Glutamatergic neuron (in vitro differentiated cells): Measurements from ENCODE around the gene EIF4E2. TPM values are rescaled to one million over a fixed set of nuclear protein-coding genes. Genes with fewer than 3 reads are reported as not detected.

Source experiments
- DNase-seq: peaks from one replicate; pipeline ENCODE4 v3.0.0; 2022
- H3K27ac Mint-ChIP-seq: one replicate; pipeline ENCODE4 v1.8.0; 2020; ENCODE audit warnings: mild to moderate bottlenecking, mixed read lengths, inconsistent platforms; ENCODE audit not compliant: unreplicated experiment
- H3K27me3 Mint-ChIP-seq: one replicate; pipeline ENCODE4 v1.8.0; 2020; ENCODE audit warnings: mild to moderate bottlenecking, moderate library complexity, mixed read lengths, inconsistent platforms; ENCODE audit not compliant: unreplicated experiment
- H3K36me3 Mint-ChIP-seq: one replicate; pipeline ENCODE4 v1.8.0; 2020; ENCODE audit warnings: mild to moderate bottlenecking, mixed read lengths, inconsistent platforms; ENCODE audit not compliant: unreplicated experiment
- H3K4me1 Mint-ChIP-seq: one replicate; pipeline ENCODE4 v1.8.0; 2020; ENCODE audit warnings: mild to moderate bottlenecking, low read depth, mixed read lengths, inconsistent platforms; ENCODE audit not compliant: unreplicated experiment
- H3K4me3 Mint-ChIP-seq: one replicate; pipeline ENCODE4 v1.8.0; 2020; ENCODE audit warnings: mild to moderate bottlenecking, mixed read lengths, inconsistent platforms; ENCODE audit not compliant: unreplicated experiment
- H3K9me3 Mint-ChIP-seq: one replicate; pipeline ENCODE4 v1.8.0; 2020; ENCODE audit warnings: mild to moderate bottlenecking, moderate library complexity, mixed read lengths, inconsistent platforms; ENCODE audit not compliant: unreplicated experiment
- total RNA-seq: library from RNA; stranded (reverse); fragmentation: NEBNext Ultra II Directional; extraction: Animal tissue kit (Norgen Biotek cat#: 25700); gene quantifications from one replicate; pipeline ENCODE4 v1.2.1, GENCODE V29; 2021; ENCODE audit not compliant: unreplicated experiment
- TF ChIP-seq, protein P1 (sequence below): fragments of 200-600 bp; sonication (generic); IDR thresholded peaks from one replicate; pipeline ENCODE4 v1.5.0; 2021; ENCODE audit not compliant: partially characterized antibody, unreplicated experiment

EIF4E2 gene
- total RNA-seq, 1 donor from 2014 or later: 82.9 TPM

DNA sequence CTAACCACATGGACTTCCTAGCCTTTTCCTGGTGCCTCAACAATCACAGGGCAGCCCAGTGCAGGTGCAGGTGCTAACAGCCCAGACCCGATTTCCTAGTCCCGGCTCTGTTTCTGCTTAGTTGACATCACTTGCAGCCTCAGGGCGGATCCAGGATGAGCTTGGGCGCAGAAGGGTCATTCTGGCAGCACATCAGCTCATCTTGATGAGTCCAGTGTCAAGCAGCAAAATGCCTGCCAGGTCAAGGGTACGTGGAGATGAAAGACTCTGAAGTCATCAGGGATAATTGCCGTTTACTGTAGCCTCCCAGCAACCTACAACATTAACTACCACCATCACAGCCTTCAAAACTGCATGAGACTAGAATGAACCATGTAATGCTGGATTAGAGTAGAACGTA lies 43.5 kb downstream of the EIF4E2 start:
- TF ChIP-seq, protein P1, sequence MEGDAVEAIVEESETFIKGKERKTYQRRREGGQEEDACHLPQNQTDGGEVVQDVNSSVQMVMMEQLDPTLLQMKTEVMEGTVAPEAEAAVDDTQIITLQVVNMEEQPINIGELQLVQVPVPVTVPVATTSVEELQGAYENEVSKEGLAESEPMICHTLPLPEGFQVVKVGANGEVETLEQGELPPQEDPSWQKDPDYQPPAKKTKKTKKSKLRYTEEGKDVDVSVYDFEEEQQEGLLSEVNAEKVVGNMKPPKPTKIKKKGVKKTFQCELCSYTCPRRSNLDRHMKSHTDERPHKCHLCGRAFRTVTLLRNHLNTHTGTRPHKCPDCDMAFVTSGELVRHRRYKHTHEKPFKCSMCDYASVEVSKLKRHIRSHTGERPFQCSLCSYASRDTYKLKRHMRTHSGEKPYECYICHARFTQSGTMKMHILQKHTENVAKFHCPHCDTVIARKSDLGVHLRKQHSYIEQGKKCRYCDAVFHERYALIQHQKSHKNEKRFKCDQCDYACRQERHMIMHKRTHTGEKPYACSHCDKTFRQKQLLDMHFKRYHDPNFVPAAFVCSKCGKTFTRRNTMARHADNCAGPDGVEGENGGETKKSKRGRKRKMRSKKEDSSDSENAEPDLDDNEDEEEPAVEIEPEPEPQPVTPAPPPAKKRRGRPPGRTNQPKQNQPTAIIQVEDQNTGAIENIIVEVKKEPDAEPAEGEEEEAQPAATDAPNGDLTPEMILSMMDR: no peak
- Mint-ChIP-seq H3K36me3 (peaks cover 4% of the 10 kb centered on the region), H3K27me3 (peaks cover under 1% of the 10 kb centered on the region)

DNA sequence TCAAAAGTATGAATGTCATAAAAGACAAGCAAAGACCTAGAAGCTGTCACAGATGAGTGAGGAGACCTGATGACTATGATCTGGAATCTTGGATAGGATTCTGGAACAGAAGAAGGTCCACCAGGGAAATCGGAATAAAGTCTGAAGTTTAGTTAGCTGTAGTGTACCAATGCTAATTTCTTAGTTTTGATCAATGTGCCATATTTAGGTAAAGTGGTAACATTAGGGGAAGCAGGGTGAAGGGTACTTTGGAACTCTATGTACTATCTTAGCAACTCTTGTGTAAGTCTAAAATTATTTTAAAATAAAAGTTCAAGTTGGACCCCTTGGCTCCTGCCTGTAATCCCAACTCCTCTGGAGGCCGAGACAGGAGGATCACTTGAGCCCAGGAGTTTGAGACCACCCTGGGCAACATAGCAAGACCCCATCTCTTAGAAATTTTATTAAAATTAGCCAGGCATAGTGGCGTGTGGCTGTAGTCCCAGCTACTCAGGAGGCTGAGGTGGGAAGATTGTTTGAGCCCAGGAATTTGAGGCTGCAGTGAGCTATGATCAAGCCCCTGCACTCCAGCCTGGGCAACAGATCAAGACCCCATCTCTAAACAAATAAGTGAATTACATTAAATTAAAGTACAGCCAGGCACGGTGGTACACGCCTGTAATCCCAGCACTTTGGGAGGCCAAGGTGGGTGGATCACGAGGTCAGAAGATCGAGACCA lies 47.0 kb downstream of the EIF4E2 start:
- DNase-seq: no peak
- no peak overlapping the region for H3K27ac Mint-ChIP-seq
- no peaks in the 10 kb centered on the region for H3K36me3 Mint-ChIP-seq
- no peak overlapping the region for H3K4me3 Mint-ChIP-seq
- TF ChIP-seq, protein P1: no peak
- no peaks in the 10 kb centered on the region for H3K4me1 Mint-ChIP-seq
- no peaks in the 10 kb centered on the region for H3K27me3 Mint-ChIP-seq
- H3K9me3 Mint-ChIP-seq: no peaks in the 10 kb centered on the region

More for the DNA sequence above, 43.5 kb downstream of the EIF4E2 start:
- DNase-seq: no peak
- Mint-ChIP-seq H3K4me1 (no peaks in the 10 kb centered on the region), H3K27ac (no peak overlapping the region), H3K4me3 (no peak overlapping the region), H3K9me3 (no peaks in the 10 kb centered on the region)

DNA sequence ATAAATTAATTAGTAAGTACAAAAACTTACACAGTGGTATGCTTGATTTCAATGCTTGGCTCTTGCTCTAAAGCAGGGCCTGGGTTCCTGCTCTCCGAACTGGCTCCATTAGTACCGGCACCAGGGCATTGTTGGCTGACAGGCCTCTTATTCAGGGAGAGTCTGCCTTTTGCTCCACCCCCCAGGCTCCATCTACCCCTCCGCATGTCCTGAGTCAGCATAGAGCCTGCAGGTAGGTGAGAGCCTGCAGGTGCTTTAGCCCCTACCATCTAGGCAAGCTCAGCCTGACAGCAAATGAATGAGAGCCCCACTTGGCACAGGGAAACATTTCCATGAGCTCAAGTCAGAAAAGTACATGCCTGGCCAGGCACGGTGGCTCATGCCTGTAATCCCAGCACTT lies 47.8 kb downstream of the EIF4E2 start:
- Mint-ChIP-seq H3K4me3 (no peak overlapping the region), H3K4me1 (no peaks in the 10 kb centered on the region), H3K9me3 (no peaks in the 10 kb centered on the region), H3K36me3 (no peaks in the 10 kb centered on the region), H3K27ac (no peak overlapping the region), H3K27me3 (no peaks in the 10 kb centered on the region)
- TF ChIP-seq, protein P1: no peak
- no peak for DNase-seq

- Mint-ChIP-seq H3K36me3 (no peaks in the 10 kb centered on the region), H3K9me3 (no peaks in the 10 kb centered on the region), H3K4me3 (no peak overlapping the region), H3K27me3 (peaks cover 4% of the 10 kb centered on the region), H3K4me1 (no peaks in the 10 kb centered on the region), H3K27ac (no peak overlapping the region)
- TF ChIP-seq, protein P1: no peak
- no peak for DNase-seq
Measured at GRCh38 chr2:232600053-232600773, 49.7 kb downstream of the EIF4E2 start.

GRCh38 chr2:232603283-232603682 lies 52.8 kb downstream of the EIF4E2 start:
- Mint-ChIP-seq H3K27ac (no peak overlapping the region), H3K36me3 (no peaks in the 10 kb centered on the region), H3K27me3 (peaks cover 6% of the 10 kb centered on the region), H3K4me1 (no peaks in the 10 kb centered on the region), H3K4me3 (no peak overlapping the region), H3K9me3 (no peaks in the 10 kb centered on the region)
- DNase-seq: no peak
- TF ChIP-seq, protein P1: no peak
